NCI-H1417 (cell line): ENCODE data around the gene STC2.
A peak's percentile ranks its signal among the peaks of the same experiment; 100 is the strongest.

Experiments used
- DNase-seq, 3 experiments: peaks; one replicate each; lab custom pipeline; 2025; lab: John Stamatoyannopoulos, UW

Gene STC2

DNA sequence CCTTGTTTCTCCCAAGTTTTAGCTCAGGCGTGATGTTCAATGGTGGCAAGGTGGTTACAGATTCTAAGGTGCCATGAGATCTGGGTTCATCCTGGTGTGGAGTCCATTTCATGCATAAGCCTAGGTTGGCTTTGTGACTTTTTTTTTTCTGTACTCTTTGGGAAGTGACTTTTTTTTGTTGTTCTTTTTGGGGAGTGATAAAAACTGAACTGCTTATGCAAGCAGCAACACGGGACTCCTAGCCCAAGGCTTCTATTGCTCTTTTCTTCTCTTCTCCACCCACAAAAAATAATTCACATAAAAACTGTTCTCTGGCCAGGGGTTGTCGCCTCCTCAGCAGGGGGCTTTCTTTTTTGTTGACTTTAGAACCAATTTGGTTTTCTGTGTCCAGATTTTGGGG is 15.4 kb downstream of the STC2 start:
- no peak for DNase-seq

GRCh38 chr5:173311818-173312585 is 16.2 kb downstream of the STC2 start:
- DNase-seq = no peak

- DNase-seq = no peak
Observed at GRCh38 chr5:173310861-173311785, 17.1 kb downstream of the STC2 start.

- DNase-seq = no peak
Observed at GRCh38 chr5:173310218-173310769, 17.9 kb downstream of the STC2 start.

GRCh38 chr5:173309731-173310130 is 18.5 kb downstream of the STC2 start:
- no peak for DNase-seq

DNA sequence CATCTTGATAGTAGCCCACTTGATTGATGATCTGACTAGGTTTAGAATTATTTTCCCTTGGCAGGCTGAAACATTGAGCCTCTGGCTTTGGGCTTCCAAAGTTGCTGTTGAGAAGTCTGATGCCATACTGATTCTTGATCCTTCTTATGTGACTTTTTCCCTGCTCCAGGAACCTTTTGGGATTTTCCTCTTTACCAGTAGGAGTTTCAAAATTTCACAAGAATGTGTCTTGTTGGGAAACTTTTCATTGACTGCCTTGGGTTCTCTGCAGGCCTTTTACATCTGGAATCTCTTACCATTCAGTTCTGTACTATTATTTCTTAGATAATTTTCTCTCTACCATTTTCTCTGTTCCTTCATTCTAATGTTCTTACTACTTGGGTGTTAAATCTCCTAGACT is 20.0 kb downstream of the STC2 start:
- no peak for DNase-seq

DNA sequence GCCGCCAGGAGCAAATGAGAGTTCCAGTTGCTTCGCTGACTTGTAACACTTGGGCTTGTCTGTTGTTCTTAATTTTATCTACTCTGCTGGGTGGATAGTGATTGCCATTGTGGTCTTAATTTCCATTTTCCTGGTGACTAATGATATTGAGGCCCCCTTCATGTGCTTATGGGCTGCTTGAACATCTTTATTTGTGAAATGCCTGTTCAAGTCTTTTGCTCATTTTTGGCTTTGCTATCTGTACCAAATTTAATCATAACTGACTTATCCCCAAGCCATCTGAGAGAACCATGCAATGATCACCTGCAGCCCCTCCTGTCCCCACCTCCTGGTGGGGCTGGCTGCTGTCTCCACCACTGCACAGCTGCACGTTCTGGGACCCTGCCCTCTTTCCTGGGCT is 20.5 kb downstream of the STC2 start:
- DNase-seq = no peak

GRCh38 chr5:173306695-173307094 is 21.5 kb downstream of the STC2 start:
- DNase-seq = no peak

- no peak for DNase-seq
Observed at GRCh38 chr5:173304591-173304988, 23.6 kb downstream of the STC2 start.

DNA sequence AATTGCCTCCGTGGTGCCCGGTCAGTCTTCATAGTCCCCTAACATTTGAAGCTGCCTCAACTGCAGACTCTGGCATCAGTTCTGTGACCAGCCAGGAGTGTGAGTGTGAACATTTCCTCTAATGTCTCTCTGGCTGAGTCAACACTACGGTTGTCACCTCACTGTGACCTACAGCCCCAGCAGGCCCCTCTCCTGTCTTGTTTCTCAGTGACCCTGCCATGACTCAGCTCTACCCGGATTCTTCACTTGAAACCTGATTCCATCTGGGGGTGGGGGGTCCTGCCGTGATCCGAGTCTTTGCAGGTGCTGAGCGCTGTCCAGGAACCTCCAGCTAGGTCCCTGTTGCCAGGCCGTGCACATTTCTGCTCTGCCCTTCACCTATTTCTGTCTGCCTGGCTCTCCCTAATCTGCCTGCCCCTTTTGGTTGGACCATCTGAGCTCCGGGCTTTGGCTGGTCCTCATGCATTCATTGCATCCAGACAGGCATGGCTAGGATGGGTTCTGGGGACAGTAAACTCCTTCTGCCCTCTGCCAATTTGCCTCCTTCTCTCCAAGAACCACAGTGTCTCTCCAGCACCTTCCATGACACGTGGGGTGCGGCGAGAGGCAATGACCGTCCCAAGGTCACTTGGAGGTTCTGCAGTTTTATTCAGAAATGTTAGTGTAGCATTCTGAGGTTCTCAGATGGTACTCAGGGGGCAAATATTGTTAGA is 24.2 kb downstream of the STC2 start:
- DNase-seq = peak in 1 of 3 experiments; percentile 24

DNA sequence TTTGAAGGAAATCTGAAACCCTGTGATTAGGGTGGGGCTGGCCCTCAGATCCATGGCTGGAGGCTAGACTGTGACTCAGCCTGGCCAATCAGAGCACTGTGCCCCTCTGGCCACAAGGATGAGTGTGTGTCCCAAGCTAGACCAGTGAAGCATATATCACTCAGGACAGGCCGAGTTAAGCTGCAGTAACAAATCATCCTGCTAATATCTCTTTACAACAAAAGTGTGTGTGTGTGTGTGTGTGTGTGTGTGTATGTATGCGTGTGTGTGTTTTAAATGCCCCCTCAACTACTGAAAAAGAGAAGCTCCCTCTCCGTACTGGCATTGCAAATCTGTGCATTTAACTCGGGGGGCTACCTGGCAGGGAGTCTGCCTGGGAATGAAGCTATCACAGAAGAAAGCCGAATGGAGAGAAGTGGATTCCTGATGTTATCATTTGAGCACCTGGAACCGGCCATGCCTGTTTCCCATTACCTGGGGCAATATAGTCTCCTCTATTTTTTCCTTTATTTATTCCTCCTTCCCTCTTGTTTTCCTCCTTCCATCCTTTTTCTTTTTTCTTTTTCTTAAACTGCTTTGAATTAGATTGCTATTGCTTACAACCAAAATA is 25.6 kb downstream of the STC2 start:
- peak in 2 of 3 experiments; percentile 46 to 80 for DNase-seq

GRCh38 chr5:173301695-173302545 is 26.3 kb downstream of the STC2 start:
- DNase-seq = no peak

- no peak for DNase-seq
Observed at GRCh38 chr5:173300389-173301047, 27.7 kb downstream of the STC2 start.

DNA sequence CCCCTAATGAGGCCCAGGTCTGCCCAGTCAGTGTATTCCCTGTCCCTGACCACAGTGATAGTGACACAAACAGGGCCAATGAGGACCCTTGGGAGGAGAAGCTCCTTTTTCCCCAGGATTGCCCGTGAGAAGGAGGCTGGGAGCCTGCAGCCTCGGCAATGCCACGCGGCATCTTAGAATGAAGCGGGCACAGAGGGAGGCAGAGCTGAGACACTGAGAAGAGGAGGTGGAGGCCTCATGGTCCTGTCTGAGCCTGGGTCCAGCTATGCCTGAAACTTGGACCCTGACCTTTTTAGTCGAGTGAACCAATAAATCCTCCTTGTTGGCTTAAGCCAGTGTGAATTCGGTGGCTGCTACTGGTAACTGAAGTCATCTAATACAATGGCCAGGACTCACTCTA is 28.4 kb downstream of the STC2 start:
- no peak for DNase-seq

- DNase-seq = no peak
Observed at GRCh38 chr5:173298213-173298926, 29.8 kb downstream of the STC2 start.

DNA sequence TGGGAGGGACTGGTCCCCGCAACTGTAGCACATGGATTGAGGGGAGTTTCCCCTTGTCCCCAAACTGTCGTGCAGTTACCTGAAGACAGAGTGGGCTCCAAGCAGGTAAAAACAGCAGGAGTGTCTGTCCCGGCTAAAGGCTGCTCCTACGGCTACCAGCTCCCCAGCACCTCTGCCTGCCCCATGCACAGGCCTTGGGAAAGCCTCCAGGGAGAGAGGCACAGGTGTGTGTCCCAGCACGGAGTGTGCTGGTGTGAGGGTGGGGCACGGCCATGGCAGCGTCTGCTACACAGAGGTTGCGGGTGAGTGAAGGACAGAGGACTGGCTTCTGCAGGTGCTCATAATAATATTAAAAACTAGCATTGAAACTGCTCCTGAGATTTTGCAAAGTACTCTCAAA is 30.4 kb downstream of the STC2 start:
- DNase-seq = no peak

DNA sequence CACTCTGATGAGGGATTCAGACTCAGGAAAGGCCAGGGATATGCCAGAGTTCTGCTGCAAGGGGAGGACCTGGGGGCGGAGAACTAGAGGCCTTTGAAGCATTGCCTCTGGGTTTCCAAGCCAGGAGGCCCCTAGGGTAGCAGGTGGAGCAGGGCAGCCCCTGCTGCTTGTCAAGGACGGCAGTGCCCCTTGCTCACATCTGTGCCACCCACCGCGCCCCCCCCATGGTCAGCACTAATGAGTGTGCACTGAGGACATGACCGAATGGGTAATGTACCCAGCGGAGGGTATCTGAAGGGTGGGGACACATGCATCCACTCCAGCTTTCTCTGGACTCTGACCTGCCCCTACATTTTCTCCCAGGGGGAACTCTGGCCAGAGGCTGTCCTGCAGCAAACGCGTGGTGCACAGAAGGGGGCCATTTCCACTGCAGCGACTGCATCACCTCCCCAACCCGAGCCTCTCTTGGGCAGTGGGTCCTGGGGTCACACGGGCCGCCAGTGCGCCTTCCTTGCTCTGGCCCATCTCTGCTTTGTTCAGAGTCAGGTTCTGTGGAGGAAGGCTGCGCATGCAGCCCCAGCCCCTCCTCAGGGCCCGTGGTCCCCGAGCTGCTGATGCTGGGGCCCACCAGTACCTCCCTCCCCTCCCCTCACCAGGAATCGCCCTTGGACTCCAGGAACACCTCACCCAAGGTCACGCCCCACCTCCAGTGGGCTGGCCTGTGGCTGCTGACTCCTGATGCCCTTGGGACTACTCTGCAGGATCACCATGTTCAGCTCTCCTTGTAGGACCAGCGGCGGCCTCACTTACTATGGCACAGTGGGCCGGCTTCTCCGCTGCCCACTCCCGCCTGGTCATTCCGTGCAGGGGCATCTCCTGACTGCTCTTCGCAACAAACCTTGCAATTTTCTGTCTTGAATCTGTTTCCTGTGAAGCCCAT is 31.2 kb downstream of the STC2 start:
- DNase-seq = peak in 1 of 3 experiments; percentile 1

DNA sequence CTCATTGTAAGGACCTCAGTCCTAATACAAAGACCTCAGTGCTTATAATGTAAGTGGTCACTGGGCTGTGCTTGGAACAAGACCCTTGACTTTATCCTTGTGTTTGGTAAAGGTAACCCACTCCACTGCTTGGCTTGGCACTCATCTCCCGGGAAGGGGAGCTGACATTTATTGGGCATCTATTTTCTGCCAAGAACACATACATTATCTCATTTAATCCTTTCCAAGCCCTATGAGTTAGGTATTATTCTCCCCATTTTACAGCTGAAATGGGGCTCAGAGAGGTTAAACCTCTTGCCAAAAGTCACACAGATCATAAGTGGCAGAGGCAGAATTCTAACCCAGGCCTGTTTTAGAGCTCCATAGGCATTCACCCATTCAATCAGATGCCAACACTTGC is 32.4 kb downstream of the STC2 start:
- no peak for DNase-seq
